OCI-LY1 (cell line): ENCODE measurements around the gene LIMS2.

ENCODE experiments used
- H2AFZ ChIP-seq: fragments of 200-600 bp; sonication (generic), shearing (Covaris generic); 2 replicates; pipeline ENCODE4 v1.6.0; 2014; ENCODE audit warnings: antibody characterized with exemption, mild to moderate bottlenecking, low read length
- H3F3A ChIP-seq: fragments of 200-600 bp; sonication (generic), shearing (Covaris generic); 2 replicates; pipeline ENCODE4 v1.6.0; 2014; ENCODE audit warnings: mild to moderate bottlenecking, antibody characterized with exemption, low read length, moderate library complexity; ENCODE audit not compliant: insufficient read depth
- H3K27ac ChIP-seq: fragments of 200-600 bp; sonication (generic); 2 replicates; pipeline ENCODE4 v1.5.1; 2014; ENCODE audit warnings: low read length, mixed run types, mild to moderate bottlenecking, low read depth; ENCODE audit not compliant: poor library complexity, severe bottlenecking
- H3K27me3 ChIP-seq: fragments of 200-600 bp; sonication (generic); 2 replicates; pipeline ENCODE4 v1.6.0; 2014; ENCODE audit warnings: antibody characterized with exemption, mild to moderate bottlenecking, low read length, moderate library complexity; ENCODE audit not compliant: insufficient read depth
- H3K36me3 ChIP-seq: fragments of 200-600 bp; sonication (generic); 2 replicates; pipeline ENCODE4 v1.6.1; 2014; ENCODE audit warnings: mild to moderate bottlenecking, antibody characterized with exemption, low read length, moderate library complexity, mixed read lengths; ENCODE audit not compliant: insufficient read depth
- H3K4me1 ChIP-seq: fragments of 200-600 bp; sonication (generic); 2 replicates; pipeline ENCODE4 v1.5.1; 2014; ENCODE audit warnings: mild to moderate bottlenecking, low read length, moderate library complexity; ENCODE audit not compliant: insufficient read depth, severe bottlenecking
- H3K4me2 ChIP-seq: fragments of 200-600 bp; sonication (generic), shearing (Covaris generic); 2 replicates; pipeline ENCODE4 v1.6.1; 2014; ENCODE audit warnings: low read length
- H3K4me3 ChIP-seq: fragments of 200-600 bp; sonication (generic); 2 replicates; pipeline ENCODE4 v1.5.1; 2014; ENCODE audit warnings: low read length, low read depth, mild to moderate bottlenecking, mixed read lengths; ENCODE audit not compliant: poor library complexity, severe bottlenecking
- H3K79me2 ChIP-seq: fragments of 200-600 bp; shearing (Covaris generic); 2 replicates; pipeline ENCODE4 v1.6.1; 2016; ENCODE audit warnings: mixed run types, low read length, mixed read lengths; ENCODE audit not compliant: insufficient read depth
- H3K9ac ChIP-seq: fragments of 200-600 bp; sonication (generic), shearing (Covaris generic); 2 replicates; pipeline ENCODE4 v1.6.1; 2014; ENCODE audit warnings: mild to moderate bottlenecking, low read length, mixed read lengths
- H3K9me2 ChIP-seq: fragments of 200-600 bp; sonication (generic), shearing (Covaris generic); 2 replicates; pipeline ENCODE4 v1.6.1; 2014; ENCODE audit warnings: low read depth, mild to moderate bottlenecking, low read length, mixed read lengths
- H3K9me3 ChIP-seq: fragments of 200-600 bp; shearing (Covaris generic); 2 replicates; pipeline ENCODE4 v1.6.1; 2014; ENCODE audit warnings: low read length, mixed read lengths
- H4K20me1 ChIP-seq: fragments of 200-600 bp; sonication (generic), shearing (Covaris generic); 2 replicates; pipeline ENCODE4 v1.6.0; 2016; ENCODE audit warnings: mild to moderate bottlenecking, low read length; ENCODE audit not compliant: insufficient read depth
- EZH2 ChIP-seq: fragments of 200-600 bp; sonication (generic), shearing (Covaris generic); IDR thresholded peaks from 2 replicates; pipeline ENCODE4 v1.8.0; 2017; ENCODE audit warnings: borderline replicate concordance, mixed run types, mild to moderate bottlenecking, antibody characterized with exemption, low read length, moderate library complexity, mixed read lengths
- TF ChIP-seq, protein P1 (sequence below): fragments of 200-600 bp; sonication (generic), shearing (Covaris generic); IDR thresholded peaks from 2 replicates; pipeline ENCODE4 v1.5.1; 2017; ENCODE audit warnings: mild to moderate bottlenecking, antibody characterized with exemption, low read length, moderate library complexity, mixed read lengths

Gene LIMS2

DNA sequence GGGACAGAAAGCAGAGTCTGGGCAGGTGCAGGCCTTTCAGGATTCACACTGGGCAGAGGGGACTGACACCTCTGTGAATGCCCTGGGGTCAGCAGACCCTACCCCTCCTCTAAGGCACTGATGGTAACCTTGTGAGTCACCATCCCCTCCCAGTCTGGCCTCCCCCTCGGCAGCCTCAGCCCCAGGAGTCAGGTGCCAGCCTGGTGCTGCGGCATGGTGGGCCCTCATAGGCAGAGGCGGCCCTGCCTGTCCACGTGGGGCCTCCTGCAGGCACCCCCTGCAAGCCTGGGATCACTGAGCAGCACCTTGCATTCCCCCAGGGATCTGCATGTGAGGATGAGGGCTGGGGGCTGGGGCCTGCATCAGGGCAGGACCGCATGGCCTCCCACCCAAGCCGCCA, 34.2 kb downstream of the LIMS2 start:
- no peak overlapping the region for H3K27ac ChIP-seq
- H3K9me2 ChIP-seq = no peaks in the 10 kb centered on the region
- TF ChIP-seq, protein P1, sequence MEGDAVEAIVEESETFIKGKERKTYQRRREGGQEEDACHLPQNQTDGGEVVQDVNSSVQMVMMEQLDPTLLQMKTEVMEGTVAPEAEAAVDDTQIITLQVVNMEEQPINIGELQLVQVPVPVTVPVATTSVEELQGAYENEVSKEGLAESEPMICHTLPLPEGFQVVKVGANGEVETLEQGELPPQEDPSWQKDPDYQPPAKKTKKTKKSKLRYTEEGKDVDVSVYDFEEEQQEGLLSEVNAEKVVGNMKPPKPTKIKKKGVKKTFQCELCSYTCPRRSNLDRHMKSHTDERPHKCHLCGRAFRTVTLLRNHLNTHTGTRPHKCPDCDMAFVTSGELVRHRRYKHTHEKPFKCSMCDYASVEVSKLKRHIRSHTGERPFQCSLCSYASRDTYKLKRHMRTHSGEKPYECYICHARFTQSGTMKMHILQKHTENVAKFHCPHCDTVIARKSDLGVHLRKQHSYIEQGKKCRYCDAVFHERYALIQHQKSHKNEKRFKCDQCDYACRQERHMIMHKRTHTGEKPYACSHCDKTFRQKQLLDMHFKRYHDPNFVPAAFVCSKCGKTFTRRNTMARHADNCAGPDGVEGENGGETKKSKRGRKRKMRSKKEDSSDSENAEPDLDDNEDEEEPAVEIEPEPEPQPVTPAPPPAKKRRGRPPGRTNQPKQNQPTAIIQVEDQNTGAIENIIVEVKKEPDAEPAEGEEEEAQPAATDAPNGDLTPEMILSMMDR = no peak
- no peak for TF ChIP-seq EZH2
- no peak overlapping the region for H3K4me2 ChIP-seq
- H3K4me3 ChIP-seq = no peak overlapping the region
- H3F3A ChIP-seq = no peaks in the 10 kb centered on the region
- H3K79me2 ChIP-seq = no peaks in the 10 kb centered on the region
- H3K9ac ChIP-seq = no peak overlapping the region
- H3K27me3 ChIP-seq = no peaks in the 10 kb centered on the region; the same call in 1 of the 2 replicates
- H3K36me3 ChIP-seq = no peaks in the 10 kb centered on the region
- no peak overlapping the region for H2AFZ ChIP-seq
- H3K4me1 ChIP-seq = peaks cover 7% of the 10 kb centered on the region
- H3K9me3 ChIP-seq = no peaks in the 10 kb centered on the region
- H4K20me1 ChIP-seq = no peaks in the 10 kb centered on the region

DNA sequence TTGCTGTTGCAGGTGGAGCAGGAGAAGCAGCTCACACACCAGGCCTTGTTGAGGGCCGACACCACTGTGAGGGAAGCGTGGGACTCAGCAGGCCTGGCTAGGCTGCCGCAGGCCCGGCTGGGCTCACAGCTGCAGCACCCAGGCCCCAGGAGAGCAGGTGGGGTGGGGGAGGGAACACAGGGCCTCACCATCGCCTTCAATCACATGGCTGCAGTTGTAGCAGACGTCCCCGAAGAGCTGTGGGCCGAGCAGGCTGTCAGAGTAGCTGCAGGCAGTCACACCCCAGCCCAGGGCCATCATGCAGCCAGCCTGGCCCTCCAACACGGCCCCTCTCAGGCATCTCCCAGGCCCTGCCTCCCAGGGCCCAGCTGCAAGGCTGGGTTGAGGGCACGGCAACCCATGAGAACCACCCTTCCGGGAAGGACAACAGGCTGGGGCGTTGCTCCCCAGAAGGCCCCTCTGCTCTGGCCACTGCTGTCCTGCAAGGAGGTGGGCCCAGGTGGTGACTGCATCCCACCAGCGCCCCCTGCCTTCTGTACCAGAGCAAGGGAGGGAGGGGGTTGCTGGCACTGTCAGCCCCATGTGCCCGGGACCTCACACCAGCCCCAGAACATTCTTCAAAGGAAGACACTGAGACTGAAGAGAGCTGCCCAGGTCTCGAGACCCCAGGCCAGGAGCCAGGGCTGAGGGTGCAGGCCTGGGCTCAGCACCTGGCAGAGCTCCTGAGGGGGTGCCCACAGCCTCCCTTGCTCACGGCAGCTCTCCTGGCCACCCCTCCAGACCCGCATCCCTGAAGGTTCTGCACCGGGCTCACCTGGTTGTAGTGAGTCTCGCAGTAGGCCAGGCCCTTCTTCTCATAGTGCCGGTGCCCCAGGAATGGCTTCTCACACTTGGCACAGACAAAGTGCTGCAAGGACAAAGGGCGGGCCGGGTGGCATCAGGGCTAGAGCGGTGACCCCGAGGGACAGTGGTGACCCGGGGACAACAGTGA, 35.0 kb downstream of the LIMS2 start:
- no peaks in the 10 kb centered on the region for H3K9me3 ChIP-seq
- TF ChIP-seq, protein P1 = peak; percentile 42; the same call in 1 of the 2 replicates
- TF ChIP-seq EZH2 = no peak
- no peaks in the 10 kb centered on the region for H4K20me1 ChIP-seq
- no peaks in the 10 kb centered on the region for H3K9me2 ChIP-seq
- H3K27ac ChIP-seq = no peak overlapping the region
- H3K79me2 ChIP-seq = no peaks in the 10 kb centered on the region
- no peak overlapping the region for H3K9ac ChIP-seq
- H3K4me3 ChIP-seq = no peak overlapping the region
- no peaks in the 10 kb centered on the region for H3F3A ChIP-seq
- peaks cover 7% of the 10 kb centered on the region for H3K4me1 ChIP-seq
- no peak overlapping the region for H3K4me2 ChIP-seq
- no peak overlapping the region for H2AFZ ChIP-seq
- H3K36me3 ChIP-seq = no peaks in the 10 kb centered on the region
- H3K27me3 ChIP-seq = peaks cover 5% of the 10 kb centered on the region; the same call in 1 of the 2 replicates

DNA sequence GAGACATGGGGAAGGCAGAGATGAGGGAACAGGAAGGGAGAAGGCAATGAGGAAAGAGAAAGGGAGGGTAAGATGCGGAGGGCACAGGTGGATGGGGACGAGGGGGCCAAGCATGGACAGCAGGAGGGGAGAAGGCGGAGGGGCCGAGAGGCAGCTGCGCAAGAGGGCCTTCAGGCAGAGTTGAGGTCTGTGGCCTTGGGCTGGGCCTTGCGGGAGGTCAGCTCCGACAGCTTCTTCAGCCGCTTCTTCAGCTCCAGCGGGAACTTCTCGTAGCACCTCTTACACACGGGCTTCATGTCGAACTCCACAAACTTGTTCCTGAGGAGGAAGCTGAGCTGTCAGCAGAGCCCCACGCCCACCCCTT, 36.2 kb downstream of the LIMS2 start:
- no peak overlapping the region for H3K27ac ChIP-seq
- H4K20me1 ChIP-seq = no peaks in the 10 kb centered on the region
- H3K4me2 ChIP-seq = no peak overlapping the region
- H2AFZ ChIP-seq = no peak overlapping the region
- no peak overlapping the region for H3K4me3 ChIP-seq
- H3K9me3 ChIP-seq = no peaks in the 10 kb centered on the region
- H3K9me2 ChIP-seq = no peaks in the 10 kb centered on the region
- peaks cover 7% of the 10 kb centered on the region for H3K4me1 ChIP-seq
- no peaks in the 10 kb centered on the region for H3K36me3 ChIP-seq
- no peak overlapping the region for H3K9ac ChIP-seq
- H3F3A ChIP-seq = no peaks in the 10 kb centered on the region
- peaks cover 5% of the 10 kb centered on the region; the same call in 1 of the 2 replicates for H3K27me3 ChIP-seq
- TF ChIP-seq, protein P1 = no peak
- TF ChIP-seq EZH2 = no peak
- H3K79me2 ChIP-seq = no peaks in the 10 kb centered on the region
